ENCODE data around the gene TRIM37.

Gene TRIM37

GRCh38 chr17:58947824-58948223 lies 158.9 kb downstream of the TRIM37 start:
- Histone ChIP-seq H3K9ac (ENCODE audit: low read length) (no peak overlapping the region), H3K79me2 (ENCODE audit: insufficient read depth, low read length) (no peaks in the 10 kb centered on the region), H4K20me1 (ENCODE audit: low read depth, low read length) (no peaks in the 10 kb centered on the region), H3K4me3 (ENCODE audit: insufficient read depth, low read length, poor library complexity, severe bottlenecking) (no peak overlapping the region), H3K9me3 (ENCODE audit: insufficient read depth, low read length) (peaks cover 12% of the 10 kb centered on the region; the same call in 1 of the 2 replicates), H3K9me2 (replicated peaks; ENCODE audit: insufficient read depth, low read length) (no peaks in the 10 kb centered on the region), H2AFZ (ENCODE audit: low read depth, low read length, severe bottlenecking) (no peak overlapping the region), H3F3A (ENCODE audit: insufficient read depth) (no peaks in the 10 kb centered on the region), H3K4me2 (ENCODE audit: low read depth, low read length, poor library complexity, severe bottlenecking) (no peak overlapping the region), H3K27ac (ENCODE audit: low read depth, low read length) (no peak overlapping the region), H3K27me3 (ENCODE audit: low read length) (no peaks in the 10 kb centered on the region), H3K36me3 (ENCODE audit: low read length) (no peaks in the 10 kb centered on the region)
- TF ChIP-seq CTCF (IDR thresholded peaks at IDR 0.05; ENCODE audit: insufficient read depth, low read length, poor library complexity, severe bottlenecking) (no peak), EZH2phosphoT487 (conservative IDR thresholded peaks at IDR 0.05; ENCODE audit: low read length) (no peak)

- Histone ChIP-seq H3F3A (ENCODE audit: insufficient read depth) (no peaks in the 10 kb centered on the region), H3K27me3 (ENCODE audit: low read length) (no peaks in the 10 kb centered on the region), H3K4me3 (ENCODE audit: insufficient read depth, low read length, poor library complexity, severe bottlenecking) (no peak overlapping the region), H3K36me3 (ENCODE audit: low read length) (no peaks in the 10 kb centered on the region), H3K27ac (ENCODE audit: low read depth, low read length) (no peak overlapping the region), H2AFZ (ENCODE audit: low read depth, low read length, severe bottlenecking) (no peak overlapping the region), H3K79me2 (ENCODE audit: insufficient read depth, low read length) (no peaks in the 10 kb centered on the region), H3K4me2 (ENCODE audit: low read depth, low read length, poor library complexity, severe bottlenecking) (no peak overlapping the region), H4K20me1 (ENCODE audit: low read depth, low read length) (no peaks in the 10 kb centered on the region), H3K9me2 (replicated peaks; ENCODE audit: insufficient read depth, low read length) (no peaks in the 10 kb centered on the region), H3K9ac (ENCODE audit: low read length) (no peak overlapping the region), H3K9me3 (ENCODE audit: insufficient read depth, low read length) (peaks cover 12% of the 10 kb centered on the region; the same call in 1 of the 2 replicates)
- TF ChIP-seq EZH2phosphoT487 (conservative IDR thresholded peaks at IDR 0.05; ENCODE audit: low read length) (no peak), CTCF (IDR thresholded peaks at IDR 0.05; ENCODE audit: insufficient read depth, low read length, poor library complexity, severe bottlenecking) (no peak)
These were observed 159.3 kb downstream of the TRIM37 start for GRCh38 chr17:58947411-58947810.

- TF ChIP-seq EZH2phosphoT487 (conservative IDR thresholded peaks at IDR 0.05; ENCODE audit: low read length) = no peak
- no peak for TF ChIP-seq CTCF (IDR thresholded peaks at IDR 0.05; ENCODE audit: insufficient read depth, low read length, poor library complexity, severe bottlenecking)
- Histone ChIP-seq H3K9ac (ENCODE audit: low read length) (no peak overlapping the region), H3F3A (ENCODE audit: insufficient read depth) (no peaks in the 10 kb centered on the region), H3K27me3 (ENCODE audit: low read length) (no peaks in the 10 kb centered on the region), H3K9me3 (ENCODE audit: insufficient read depth, low read length) (no peaks in the 10 kb centered on the region), H3K4me3 (ENCODE audit: insufficient read depth, low read length, poor library complexity, severe bottlenecking) (no peak overlapping the region), H4K20me1 (ENCODE audit: low read depth, low read length) (no peaks in the 10 kb centered on the region), H3K4me2 (ENCODE audit: low read depth, low read length, poor library complexity, severe bottlenecking) (no peak overlapping the region), H3K36me3 (ENCODE audit: low read length) (no peaks in the 10 kb centered on the region), H3K27ac (ENCODE audit: low read depth, low read length) (no peak overlapping the region), H3K79me2 (ENCODE audit: insufficient read depth, low read length) (no peaks in the 10 kb centered on the region), H3K9me2 (replicated peaks; ENCODE audit: insufficient read depth, low read length) (no peaks in the 10 kb centered on the region), H2AFZ (ENCODE audit: low read depth, low read length, severe bottlenecking) (no peak overlapping the region)
These were observed 162.5 kb downstream of the TRIM37 start for GRCh38 chr17:58944166-58944565.

Measured in SU-DHL-6 (cell line).